HG03432 (cell line): ENCODE measurements around the gene GALT.
A peak's percentile ranks its signal among the peaks of the same experiment; 100 is the strongest.

Experiments used
- ATAC-seq: cut with Tn5 transposase; IDR thresholded peaks from one replicate; pipeline ENCODE4 v1.9.1; 2021; ENCODE audit warnings: mild to moderate bottlenecking, moderate library complexity; ENCODE audit not compliant: unreplicated experiment

Gene GALT

DNA sequence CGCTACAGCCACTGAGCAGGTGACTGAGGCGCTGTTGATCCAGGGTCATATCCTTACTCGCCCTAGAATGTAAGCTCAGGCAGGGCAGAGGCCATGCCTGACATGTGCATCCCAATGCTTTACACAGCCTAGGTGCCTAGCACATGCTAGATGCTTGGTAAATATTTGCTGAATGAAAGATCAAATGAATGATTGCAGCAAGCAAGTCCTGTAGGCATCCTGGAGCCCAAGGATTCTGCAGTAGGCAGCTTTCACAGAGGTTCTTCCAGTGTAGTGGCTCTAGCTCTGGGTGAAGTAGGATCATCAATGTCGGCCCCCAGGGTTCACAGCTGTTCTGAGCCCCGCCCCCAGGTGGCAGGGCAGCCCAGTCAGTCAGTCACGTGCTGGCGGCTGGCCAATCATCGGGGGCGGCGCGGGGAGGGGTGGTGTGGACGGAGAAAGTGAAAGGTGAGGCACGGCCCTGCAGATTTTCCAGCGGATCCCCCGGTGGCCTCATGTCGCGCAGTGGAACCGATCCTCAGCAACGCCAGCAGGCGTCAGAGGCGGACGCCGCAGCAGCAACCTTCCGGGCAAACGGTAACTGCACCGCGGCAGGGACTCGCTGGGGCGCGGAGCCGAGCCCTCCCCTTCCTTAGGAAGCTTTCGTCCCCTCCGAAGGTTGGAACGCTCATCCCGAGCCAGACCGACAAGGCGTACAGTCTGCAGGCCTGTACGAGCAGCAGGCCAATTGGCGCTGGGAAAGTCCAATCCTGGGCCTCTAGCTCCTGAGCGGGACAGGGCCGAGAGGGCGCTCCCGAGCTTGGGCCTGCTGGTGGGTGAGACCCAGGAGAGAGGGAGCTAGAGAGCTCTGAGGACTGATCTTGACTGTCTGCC is at the start of gene GALT:
GALT (plus strand) TSS at position 465 of the 873 bp plus-strand sequence; CDS start at position 495, 30 bp downstream.
- ATAC-seq = peak; percentile 93

DNA sequence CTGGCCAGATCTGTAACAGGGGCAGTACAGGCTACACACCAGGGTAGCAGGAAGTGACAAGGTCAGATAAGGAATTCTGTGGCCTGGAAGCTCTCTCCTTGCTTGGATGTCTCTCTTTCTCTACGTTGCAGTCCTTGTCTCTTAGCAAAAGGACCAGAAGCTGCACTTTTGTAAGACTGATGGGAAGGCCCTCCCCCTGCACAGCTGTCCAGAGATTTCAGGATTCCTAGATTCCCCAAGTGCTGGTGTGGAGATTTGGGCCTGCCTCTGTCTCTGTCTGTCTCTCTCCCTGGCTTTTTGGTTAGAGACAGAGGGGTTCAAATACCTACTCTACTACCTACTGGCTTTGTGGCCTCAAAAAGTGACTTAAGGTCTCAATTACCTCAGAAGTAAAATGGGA is 46.9 kb upstream of the GALT start:
- no peak for ATAC-seq

DNA sequence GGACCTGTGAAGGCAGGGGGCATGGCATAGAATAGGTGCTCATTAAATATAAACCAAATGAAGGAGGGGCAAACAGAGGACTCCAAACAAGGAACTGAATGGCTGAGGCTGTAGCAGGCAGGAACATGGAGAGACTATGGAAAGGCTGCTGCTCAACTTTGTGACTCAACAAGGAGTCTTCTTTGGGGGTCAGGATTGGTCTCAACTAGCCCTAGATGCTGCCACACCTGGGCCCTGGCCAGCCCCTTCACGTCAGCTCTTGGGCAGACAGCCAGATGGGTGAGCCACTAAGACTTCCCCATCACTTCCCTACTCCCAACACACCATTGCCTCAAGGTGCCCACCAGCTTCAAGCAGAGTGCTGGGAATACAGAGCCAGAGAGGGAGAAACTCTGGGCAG is 45.6 kb upstream of the GALT start:
- ATAC-seq = no peak

DNA sequence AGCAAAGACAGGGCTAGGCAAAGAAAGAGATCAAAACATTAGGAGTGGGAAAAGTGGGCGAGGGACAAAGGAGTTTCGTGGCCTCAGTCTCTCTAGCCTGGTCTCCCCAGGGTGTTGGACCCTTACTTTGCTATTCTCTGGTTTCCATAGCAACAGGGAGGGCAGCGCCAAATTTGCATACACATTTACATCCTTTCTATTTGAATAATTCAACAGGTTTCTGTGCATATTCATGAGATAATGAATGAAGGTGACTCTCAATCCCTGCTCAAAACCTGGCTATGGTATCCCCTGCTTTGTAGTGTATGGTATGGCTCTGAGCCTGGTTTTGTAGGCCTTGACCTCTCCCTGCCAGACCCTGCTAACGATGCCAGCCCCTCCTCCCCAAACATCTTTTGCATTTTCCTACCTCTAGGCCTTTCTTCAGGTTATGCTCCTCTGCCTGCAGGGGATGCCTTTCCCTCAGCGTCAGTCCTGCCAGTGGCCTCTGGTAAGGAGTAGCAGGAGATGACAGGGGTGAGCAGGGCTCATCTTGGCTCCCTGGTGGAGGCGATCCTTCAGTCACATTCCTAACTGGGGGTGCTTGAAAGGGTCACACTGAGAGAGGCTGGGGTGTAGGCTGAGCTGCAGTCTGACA is 44.4 kb upstream of the GALT start:
- no peak for ATAC-seq

DNA sequence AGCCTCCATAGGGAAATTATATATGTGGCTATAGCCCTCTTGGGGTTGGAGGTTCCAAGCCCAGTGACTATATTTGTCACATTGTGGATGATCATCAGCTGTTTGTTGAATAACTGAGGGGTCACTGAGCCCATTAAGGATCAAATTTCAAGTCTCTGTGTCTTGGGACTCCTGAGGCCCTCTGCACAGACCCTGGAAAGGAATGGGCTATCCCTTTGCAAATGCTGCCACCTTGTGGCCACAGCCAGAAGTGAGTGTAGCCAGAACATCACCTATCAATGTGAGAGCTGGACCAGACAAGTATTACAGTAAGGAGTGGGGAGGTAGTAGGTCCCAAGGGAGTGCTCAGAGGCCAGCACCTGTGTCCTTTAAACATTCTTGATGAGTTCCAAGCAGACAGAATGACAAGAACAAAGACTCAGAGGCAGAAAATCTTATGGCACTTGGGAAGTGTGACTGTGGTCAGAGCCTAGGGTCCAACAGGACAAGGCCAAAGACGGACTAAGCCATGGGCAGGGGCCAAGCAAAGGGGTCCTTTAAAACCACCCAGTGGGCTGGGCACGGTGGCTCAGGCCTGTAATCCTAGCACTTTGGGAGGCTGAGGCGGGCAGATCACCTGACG is 42.8 kb upstream of the GALT start:
- ATAC-seq = peak; percentile 71

DNA sequence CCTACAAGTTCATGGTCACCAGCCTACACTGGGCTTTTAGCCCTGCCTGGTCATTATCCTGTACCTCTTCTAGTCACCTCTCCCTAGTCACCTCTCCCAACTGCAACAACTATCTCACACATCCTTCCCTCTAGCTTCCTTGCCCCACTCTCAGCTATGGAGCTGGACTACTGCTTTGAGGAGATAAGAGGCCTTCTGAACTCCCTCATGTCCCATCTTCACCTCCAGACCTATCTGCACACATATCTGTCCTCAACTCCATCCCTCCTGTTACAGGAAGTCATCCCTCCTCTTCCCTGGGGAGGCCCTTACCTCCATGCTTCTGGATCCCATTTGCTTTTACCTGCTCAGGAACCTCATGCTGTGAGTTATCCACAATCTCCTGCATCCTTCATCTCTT is 40.3 kb upstream of the GALT start:
- ATAC-seq = no peak

DNA sequence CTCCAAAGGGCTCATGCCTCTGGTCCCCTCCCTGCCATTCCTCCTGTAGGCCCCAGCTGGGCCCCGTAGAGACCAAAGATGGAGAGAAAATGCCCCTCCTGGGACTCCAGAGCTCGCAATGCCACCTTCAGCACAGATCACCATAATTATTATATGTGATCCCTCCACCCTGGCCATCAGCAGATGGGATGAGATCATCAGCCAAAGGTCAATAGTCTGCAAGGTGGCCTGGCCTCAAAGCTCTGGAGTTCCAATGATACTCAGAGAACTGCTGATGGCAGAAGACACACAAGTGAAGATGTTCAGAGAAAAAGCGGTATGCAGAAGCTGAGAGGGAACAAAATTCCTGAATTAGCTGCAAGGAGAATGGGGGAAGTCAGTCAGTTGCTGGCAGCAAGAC is 39.6 kb upstream of the GALT start:
- no peak for ATAC-seq

DNA sequence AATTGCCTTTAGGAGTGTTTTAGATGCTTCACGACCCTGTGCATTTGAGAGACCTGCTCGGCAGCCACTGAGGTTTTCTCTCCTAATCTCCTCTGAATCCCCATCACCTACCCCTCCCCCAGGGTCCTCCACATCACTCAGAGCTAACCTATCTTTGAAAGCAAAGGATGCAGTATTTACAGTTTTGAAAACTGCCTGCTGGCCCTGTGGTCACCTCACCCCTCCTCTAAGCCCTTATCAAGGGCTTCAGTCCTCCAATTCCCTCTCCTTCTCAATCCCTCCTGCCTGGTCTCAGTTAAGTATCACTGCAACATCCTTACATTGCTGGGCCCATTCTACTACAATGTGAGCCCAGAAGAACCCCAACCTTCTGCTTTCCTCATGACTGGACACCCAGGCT is 39.1 kb upstream of the GALT start:
- ATAC-seq = no peak

DNA sequence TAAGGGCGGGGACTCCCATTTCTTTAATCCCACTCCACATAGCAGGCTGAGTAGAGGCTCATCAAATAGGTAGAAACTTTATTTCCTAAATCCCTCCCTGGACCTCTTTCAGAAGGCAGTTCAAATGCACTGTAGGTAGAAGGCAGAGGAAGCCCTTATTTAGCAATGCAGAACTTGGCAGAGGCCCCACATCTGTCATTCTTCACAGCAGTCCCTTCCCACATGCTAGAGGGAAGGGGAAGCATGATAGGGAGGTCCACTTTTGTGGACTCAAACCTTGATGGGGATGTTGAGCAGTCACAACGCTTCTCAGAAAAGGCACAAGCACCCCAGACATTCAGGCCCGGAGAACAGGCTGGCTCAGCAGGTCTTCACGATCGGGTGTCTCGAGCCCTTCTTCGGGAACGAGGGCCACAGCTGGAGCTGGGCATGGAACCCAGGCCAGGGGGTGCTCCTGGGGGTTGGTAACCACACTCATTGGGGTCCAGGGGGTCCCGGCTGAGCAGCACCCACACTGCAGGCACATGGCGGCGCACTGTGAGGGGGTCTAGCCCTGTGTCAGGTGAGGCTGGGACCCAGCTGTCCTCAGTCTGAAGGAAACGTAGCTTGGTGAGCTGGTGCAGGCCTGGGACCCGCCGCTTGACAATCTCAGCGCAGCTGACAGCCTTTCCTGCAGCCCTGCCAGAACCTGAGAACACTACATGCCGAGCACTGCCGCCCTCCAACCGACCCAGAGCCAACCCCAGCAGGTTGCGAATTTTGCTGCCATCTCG is 35.9 kb upstream of the GALT start:
- ATAC-seq = no peak

DNA sequence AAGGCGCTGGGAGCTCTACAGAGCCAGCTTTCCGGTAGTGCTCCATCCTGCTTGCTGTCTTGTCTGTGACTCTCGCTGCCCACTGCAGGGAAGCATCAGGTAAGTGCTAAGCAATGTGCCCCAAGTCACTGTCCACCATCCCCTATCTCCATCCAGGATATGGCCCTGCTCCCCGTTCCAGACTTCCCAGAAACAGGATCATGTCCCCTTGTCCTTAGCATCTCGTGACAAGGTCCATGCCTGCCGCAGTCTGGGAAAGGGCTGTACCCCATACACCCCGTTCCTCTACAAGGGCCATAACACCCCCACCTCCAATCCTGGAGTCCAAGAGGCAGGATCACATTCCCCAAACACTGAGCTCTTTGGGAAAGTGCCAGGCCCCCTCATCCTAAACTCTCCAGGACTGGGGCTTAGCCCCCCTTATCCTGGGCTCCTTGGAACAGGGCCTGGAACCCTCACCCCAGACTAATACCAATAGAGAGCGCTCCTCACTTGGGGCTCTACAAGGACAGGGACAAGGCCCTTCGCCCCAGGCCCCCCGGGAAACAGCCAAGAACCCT is 35.1 kb upstream of the GALT start:
- peak; percentile 12 for ATAC-seq

DNA sequence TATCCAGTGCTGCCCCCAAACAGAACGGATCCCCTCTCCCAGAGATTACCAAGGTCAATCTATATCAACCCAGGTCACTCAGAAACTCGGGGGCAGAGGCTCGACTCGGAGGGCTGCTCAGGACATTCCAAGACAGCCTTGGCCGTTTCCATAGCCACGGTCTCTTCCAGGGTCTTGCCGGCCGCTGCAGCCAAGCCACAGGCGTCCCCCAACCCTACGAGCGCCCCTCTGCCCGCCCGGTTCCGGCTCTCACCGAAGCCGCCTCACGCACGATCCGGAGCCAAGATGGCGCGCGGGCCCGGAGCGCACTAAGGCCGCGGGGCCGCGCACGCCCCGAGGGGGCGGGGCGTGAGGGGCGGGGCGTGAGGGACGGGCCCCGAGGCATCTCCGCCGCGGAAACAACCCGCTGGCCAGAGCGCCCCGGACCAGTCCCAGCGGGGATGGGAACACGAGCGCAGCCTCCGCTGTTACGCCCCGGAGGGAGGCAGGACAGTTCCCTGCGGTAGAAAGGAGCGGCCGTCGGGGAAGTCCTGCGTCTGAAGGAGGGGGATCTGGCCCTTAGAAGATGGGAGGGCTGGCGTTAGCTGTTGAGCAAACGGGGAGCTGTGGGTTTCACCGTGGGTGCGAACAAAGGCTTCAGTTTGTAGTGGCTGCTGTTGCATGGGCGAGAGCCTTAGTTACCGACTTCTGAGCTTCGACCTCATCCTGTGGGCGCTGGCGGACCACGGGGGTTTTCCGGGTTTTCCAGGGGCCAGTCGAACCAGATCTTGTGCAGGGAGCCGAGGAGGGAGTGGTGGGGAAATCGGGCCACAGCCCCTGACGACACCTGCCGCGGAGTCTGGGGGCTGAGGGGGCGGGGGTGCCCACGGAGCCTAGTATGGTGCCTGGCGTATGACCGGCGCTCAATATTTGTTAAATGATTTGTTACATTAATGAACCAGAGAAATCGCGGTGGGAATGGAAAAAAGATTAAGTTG is 34.4 kb upstream of the GALT start, which contains the start of gene RPP25L:
RPP25L (minus strand) TSS at position 287 of the 977 bp plus-strand sequence. CDS start 801 bp downstream, outside the sequence.
- ATAC-seq = peak; percentile 93

DNA sequence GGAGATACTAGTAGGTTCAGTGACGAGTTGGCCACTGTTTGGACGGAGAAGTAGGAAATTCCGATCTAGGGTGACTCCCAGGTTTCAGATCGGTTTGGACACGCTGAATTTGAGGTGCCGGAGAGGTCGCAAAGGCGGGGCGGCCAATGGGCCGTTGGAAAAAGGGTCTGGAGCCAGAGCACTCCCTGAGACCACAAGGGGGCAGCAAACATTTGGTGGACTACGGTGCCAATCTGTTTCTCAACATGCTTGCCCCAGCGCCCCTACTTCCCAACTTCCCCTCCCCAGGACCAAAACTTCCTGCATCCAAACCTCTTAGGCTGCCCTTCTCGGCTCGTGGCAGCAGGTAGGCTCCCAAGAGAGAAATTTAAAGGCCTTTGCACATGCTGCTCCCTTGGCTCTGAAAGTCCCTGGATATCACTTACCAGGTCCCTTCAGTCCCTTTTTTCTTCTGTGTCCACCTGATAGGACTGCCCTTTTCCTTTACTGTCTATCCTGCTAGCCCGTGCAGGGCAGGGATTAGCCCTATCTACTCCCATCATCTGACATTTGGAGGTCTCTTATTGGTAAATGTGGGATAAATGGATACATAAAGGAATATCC is 33.6 kb upstream of the GALT start:
- ATAC-seq = peak; percentile 42

DNA sequence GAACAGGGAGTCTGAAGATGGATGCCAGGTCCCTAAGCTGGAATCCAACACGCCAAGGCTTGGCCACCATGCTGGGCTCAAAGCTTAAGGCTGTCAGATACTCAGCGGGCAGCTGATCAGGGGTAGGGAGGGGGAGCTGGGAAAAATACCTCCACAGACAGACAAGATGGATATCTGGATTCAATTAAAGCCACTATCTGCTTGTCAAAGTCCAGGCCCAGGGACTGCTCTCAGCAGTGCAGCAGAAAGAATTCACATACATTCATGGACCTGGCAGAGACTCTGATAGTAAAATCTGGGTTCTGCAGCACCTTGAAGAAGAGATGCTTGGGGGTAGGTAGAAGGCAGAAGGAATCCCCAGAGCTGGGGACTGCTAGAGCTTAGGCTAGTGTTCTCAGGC is 31.3 kb upstream of the GALT start:
- no peak for ATAC-seq

DNA sequence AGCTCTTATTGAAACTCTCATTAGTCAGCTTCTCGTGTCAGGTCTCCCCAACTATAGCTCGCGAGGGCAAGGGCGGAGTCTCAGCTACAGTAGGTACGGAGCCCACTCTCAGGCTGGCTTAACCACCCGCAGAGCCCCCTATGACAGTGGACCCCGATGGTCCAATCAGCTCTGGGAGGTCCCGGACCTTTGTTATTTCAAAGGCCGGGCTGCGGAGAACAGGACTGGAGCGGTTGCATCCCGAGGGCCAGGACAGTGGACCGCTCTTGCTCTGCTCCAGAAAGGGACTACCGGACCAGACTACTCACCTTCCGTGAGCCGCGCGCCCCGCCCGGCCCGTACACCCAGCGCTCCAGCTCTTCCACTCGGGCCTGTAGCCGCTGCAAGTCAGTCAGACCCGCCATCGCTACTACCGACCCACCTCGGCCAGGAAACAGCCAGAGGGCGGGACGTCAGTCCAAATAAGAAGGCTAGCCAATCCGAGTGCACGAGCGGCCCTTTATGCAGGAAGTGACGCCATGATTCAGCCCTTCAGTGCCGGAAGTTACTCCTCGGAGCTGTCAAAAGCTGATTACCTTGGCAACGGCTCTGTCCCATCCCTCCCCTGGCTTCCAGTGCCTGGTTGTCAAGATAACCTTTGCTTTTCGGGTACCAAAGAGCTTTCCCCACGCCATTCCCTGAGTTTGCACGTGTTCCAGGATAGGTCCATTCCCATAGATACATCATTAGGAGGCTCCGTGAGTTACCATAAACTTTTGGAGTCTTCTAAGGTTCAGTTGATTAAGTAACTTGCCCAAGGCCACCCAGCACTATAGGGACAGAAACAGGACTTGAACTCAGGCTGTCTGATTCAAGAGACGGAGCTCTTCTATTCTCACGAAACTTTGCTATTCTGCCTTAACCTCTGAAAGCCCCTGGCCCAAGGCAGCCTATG is 26.1 kb upstream of the GALT start, which contains the start of gene DCTN3:
DCTN3 (minus strand) TSS at position 435 of the 934 bp plus-strand sequence; CDS start at position 404, 31 bp downstream.
- peak; percentile 99 for ATAC-seq

DNA sequence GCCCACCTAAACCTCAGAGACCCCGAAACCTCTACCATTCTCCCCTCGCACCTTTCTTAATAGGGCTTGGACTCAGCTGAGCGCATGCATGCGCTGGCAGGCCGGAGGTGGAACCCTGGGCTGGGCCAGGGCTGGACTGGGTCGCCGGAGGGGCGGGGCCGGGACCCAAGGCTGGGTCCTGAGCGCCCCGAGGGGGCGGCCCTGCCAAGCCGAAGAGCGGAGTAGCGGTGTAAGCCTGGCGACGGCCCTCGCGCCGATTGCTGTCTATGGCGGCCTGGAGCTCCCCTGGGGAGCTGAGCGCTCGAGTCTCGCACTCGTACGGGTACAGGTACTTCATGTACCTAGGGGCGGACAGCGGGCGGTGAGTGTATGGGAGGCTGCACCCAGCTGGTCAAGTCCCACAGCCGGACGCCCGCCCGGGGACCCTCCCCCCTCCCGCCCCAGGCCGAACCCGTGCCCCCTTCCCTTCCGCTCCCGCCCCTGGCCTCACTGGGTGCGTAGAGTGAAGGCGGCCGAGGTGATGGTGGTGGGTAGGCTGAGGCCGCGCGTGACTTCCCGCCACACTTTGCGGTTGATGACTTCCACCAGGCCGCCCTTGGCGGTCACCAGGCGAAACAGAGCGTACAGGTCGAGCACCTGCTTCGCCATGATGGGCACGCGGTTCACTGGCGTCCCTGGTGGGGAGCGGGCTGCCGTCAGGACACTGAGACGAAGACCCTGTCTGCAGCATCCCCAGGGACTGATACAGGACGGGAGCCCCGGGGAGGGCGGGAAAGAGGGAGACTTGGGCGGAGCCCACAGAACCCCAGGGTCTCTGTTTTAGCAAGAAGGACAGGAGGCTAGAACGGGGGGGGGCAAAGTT is 22.9 kb upstream of the GALT start:
- no peak for ATAC-seq

DNA sequence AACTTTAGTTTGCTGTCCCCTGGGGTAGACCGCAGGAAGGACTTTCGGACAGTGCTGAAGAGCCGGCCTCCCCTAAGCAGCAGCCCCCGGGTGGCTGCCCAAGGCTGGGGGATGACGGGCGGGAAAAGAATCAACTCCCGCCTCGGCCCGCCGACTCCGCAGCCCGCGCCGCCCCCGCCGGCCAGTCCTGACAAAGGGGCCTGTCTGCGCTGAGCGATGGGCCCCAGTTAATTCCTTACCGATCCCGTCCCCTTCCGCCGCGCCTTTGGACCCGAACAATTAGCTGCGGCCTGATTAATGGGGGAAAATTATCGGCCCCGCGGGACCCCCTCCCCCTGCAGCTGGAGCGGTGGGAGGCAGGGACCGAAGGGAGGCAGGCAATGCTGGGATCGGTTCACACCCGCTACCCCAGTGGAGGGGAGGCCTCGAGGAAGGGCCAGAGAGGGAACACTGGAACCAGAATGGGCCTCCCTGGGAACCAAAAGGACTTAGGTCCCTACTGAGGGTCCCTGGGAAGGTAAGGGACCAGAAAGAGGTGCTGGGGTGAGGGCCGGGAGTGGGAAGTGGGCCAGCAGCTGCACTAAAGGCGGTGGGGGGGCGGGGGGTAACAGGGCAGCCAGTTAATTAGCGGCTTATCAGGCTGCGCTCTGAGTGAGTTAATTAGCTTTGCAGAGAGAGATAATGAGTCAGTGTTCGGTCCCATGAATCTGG is 21.8 kb upstream of the GALT start:
- ATAC-seq = no peak

DNA sequence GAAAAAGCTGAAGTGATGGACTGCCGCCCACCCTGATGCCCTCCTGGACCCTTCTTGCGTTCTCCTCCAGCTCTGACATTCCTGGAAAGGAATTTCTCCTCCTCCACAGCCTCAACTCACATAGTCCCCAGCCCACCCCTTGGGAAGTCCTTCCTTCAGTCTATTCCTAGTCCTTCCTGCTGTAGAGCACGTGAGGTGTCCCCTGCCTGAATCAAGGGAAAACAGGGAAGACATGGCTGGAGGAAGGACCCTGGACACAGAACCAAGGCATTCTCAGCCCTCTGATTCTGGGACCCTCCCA is 21.3 kb upstream of the GALT start:
- ATAC-seq = no peak
